Dermis microvascular lymphatic vessel endothelial cell (primary cell): Measurements from ENCODE around the gene DSPP. TPM values are rescaled to one million over a fixed set of nuclear protein-coding genes. Genes with fewer than 3 reads are reported as not detected.
"Not testable (repeated sequence)": the region's sequence is repeated elsewhere in the genome, so short reads cannot be mapped to it uniquely, and the experiment has no call there.

Experiments
- DNase-seq, 2 donors: peaks; one replicate each; pipeline versions ENCODE4 v3.0.0 to v3.0.0-alpha.2; 2010; ENCODE audit warnings: low read depth in 2 of 2
- total RNA-seq: library from RNA; depleted of rRNA; stranded (reverse); fragments of >200 nt; gene quantifications from 2 replicates; pipeline ENCODE4 v1.2.1, GENCODE V29; 2014

The DSPP gene
- not detected in 2 replicates for total RNA-seq

DNA sequence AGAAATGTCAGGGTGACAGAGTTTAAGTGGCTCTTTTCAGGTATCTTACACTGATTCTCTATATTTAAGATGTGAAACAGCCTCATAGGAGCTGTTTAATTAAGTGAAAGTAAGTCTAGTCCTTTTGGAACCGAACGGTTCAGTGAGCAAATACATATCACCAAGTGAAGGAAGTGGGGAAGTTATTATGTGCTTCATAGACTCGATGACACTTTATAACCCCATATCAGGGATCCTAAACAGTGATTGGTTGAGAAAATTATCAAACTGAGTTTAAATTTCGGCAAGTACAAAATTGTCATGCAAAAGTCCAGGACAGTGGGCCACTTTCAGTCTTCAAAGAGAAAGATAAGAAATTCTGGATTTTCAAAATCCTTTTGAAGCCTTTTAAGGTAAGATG is at the start of gene DSPP:
Gene DSPP (plus strand): TSS at position 301 of the 400 bp plus-strand sequence. CDS start 2,380 bp downstream, outside the sequence.
- DNase-seq = no peak

DNA sequence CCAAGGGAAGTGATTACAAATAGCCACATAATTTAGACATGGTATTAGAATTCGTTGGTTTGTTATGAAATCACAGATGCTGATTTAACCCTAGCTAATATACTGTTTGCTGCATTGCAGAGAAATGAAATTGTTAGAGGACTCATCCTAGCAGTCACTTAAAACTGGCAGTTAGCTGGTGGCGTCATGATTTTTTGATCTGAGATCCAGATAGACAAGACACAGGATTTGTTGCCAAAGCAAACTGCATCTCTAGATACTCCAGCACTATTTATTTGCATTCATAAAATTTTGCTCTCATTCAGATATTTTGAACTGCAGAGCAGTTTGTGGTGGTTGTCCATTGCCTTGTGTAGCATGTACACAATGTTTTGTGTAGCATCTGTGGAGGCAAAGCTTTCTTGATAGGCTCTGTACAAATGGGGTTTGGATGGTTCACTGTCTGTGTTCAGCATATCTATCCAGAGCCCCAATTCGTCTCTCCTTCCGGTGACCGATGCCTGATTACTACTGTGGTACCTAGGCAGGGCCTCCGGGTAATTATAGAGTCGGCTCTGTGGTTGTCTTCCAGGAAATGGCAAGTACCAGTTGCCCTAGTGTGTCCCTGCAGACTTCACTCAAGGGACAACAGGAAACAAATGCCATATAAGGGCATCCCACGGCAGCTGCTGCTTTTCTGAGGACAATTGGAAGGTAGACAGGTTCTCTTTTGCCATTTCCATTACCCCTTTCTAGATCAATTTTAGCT is 49.1 kb upstream of the DSPP start:
- no peak for DNase-seq

DNA sequence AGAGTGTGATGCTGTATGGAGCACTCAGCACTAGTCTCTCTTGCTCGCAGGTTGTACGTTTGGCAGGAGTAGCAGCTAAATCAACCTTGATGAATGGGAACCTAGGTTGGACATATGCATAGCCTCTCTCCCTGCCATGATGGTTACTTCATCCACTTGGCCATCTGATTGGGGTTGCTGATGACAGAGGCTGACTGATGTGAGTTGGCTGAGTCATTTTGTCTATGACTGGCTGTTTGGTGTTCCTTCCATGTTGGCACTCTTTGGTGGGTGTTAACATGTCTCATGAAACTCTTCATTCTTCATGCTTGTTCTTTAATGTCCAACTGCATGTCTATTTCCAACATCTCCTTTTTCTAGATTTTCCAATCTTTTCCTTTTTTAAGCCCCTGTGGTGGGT is 47.5 kb upstream of the DSPP start:
- DNase-seq = no peak

DNA sequence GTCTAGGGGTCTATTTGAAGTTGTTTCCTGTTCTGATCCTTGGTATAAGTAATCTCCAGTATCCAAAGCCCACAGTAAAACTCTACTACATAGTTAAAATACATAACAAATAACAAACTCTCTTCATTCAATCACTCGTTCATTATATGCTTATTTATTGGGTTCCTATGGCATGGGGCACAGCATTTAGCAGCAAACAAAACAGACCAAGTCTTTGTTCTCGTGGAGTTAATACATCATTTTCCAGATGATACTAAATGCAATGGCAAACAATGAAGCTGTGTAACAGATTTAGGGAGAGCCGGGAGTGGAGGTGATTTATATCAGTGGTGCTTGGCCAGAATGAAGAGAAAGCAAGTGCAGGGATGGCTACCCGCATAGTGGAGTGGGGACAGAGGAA is 42.6 kb upstream of the DSPP start:
- DNase-seq = no peak

DNA sequence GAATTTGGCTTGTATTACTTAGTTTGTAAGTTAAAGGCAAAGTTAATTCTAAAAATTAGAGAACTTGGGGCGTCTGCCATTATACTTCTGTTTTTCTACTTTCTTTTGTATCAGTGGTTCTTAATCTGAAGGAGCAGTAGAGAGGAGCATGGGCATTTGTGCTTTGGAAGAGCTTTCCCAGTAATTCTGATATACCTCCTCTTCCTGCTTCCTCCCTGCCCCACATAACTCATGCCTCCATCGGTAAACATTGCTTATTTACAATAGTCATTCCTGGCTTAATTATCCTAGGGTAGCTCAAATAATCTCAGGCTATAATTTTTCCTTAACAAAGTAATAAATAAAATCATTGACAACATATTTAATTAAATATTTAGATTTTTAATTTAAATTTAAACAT is 42.1 kb upstream of the DSPP start:
- no peak for DNase-seq

DNA sequence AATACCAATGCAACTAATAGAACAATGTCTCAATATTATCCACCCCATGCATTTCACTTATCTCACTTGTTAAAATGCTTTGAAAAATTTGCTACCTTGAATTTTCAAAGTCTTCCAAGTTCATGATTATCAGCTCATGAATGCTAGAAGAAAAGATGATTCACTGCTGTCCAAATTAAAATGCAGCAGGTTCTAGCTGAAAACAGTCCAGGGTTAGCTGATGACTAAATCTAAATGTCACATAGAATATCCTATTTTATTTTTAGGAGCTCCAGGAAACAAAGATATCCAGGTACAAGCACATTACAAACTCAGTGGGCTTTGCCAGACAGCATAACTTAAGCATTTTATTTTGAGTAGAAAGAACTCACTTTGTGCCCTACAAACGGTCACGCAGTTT is 41.1 kb upstream of the DSPP start:
- no peak for DNase-seq

DNA sequence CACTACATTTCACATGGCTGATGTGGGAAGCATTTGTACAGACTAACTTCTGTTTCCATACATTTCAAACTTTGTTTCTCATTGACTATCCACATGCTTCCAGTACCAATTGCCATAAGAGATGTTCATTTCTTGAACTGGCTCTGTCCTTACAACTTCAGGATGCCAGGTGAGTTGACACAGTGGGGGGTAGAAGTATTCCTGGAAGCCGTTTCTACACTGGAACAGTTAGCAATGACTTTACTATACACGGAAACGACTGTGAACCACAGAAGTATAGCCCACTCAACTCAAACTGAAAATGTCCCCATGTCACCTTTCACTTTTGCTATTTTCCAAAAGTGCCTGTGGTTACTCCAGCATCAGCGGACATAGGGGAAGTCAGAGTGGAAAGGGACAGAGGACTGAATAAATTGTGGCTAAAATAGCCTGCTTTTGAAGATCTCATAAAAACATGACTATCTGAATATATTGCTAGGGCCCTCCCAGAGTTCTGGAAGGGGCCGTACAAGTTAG is 38.0 kb upstream of the DSPP start:
- DNase-seq = no peak

DNA sequence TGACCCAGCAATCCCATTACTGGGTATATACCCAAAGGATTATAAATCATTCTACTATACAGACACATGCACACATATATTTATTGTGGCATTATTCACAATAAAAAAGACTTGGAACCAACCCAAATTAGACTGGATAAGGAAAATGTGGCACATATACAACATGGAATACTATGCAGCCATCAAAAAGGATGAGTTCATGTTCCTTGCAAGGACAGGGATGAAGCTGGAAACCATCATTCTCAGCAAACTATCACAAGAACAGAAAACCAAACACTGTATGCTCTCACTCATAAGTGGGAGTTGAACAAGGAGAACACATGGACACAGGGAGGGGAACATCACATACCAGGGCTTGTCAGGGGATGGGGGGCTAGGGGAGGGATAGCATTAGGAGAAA is 34.0 kb upstream of the DSPP start:
- not testable (repeated sequence) for DNase-seq

DNA sequence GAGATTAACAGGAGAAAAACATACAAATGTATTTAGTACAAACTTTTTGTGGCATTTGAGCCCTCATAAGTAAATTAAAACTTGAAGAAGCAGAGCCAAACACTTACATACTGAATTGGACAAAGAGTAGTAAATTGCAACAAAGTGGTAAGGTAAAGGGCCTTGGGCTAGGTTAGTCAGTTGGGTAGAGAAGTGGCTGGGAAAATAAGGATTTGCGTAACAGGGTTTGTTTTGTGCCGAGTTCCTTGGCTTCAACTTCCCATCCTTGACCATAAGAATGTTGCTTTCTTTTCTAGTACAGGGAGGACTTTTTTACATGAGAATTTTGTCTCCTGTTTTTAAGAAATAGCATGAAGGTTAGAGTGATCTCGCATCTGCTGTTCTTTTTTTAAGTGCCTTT is 33.3 kb upstream of the DSPP start:
- DNase-seq = no peak

DNA sequence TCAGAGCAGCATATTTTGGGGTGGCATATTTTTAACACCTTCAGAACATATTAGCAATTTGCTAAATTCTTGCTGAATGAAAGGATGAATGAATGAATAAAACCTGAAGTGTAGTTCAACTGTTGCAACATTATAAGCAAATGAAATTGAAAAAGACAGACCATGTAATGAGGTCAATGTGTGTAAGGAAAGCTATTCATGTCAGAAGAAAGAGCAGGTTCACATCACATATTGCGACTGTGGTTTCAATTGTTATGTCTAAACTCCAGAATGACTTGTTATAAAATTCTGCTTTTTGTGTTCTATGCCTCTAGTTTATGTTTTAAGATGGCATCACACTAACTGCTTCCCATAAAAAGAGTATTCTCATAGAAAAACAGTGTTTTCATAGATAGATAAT is 32.9 kb upstream of the DSPP start:
- DNase-seq = no peak

DNA sequence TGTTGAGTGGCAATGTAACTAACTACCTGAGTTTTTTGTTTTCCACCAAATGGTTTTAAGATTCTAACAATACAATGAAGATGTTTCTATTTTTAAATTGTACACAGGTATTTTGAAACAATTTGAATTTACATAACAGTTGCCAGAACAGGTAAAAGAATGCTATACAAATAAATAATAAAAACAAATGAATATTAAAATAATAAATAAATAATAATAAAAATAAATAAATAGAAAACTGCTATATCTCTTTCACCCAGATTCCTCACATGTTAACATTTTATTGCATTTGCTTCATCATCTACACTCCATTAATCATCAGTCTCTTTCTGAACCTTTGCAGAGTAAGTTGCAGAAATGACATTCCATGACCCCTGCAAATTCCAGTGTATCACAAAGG is 32.3 kb upstream of the DSPP start:
- no peak for DNase-seq

DNA sequence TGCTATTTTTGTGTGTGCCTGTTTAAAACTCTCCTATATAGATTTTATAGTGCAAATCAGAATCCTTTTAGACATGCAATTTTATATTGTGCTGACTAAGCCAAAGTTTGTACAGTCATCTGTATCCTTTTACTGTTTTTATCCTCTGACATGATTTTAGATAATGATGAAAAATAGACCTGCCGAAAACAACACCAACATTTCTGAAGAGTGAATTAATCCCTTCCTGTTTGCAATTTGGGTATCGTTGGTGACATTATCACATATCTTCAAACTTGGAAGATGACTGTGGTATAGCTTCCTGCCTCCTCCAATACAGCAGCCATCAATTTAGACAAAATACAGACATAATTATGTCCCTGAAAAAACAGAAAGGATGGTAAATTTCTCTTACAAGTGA is 28.9 kb upstream of the DSPP start:
- DNase-seq = no peak

DNA sequence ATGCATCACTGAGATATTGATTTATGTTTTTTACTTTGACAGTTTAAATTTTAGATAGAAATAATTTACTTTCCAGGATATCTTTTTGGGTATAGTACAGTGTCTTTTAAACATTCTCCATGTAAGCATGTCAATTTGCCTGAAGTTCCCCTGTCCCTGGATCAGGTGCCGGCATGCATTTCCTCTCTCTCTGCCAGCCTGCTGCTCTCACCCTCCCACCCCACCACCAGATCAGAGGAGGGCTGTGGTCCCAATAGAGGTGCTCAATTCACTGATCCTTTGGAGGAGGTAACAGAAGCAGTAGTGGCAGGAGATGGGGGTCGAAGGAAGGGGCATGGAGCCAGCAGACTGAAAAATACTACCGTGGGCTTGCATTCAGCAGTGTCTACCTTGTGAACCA is 28.3 kb upstream of the DSPP start:
- no peak for DNase-seq

DNA sequence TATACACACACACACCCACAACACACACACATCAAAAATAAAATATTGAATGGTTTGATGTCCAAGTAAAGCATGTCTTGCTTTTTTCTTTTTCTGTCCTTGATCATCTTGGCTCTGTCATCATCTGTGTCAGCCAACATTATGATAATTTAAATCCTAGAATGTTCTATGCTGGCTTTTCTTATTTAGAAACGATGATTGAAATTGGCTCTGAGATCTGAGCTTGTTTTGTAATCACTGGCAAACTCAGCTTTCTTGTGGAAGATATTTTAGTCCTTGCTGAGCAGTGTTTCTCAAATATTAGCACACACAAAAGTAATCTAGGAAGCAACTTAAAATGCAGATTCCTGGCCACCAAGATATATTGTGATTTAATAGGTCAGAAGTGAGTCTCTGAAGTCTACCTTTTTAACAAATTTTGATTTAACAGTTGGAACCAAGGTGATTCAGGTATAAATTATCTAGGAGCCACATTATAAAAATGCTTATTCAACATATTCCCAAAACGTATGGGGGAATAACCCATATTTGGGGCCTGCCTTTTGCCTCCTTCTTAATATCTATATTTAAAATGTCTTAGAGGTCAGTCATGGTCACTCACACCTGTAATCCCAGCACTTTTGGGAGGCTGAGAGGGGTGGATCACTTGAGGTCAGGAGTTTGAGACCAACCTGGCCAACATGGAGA is 24.0 kb upstream of the DSPP start:
- DNase-seq = no peak

DNA sequence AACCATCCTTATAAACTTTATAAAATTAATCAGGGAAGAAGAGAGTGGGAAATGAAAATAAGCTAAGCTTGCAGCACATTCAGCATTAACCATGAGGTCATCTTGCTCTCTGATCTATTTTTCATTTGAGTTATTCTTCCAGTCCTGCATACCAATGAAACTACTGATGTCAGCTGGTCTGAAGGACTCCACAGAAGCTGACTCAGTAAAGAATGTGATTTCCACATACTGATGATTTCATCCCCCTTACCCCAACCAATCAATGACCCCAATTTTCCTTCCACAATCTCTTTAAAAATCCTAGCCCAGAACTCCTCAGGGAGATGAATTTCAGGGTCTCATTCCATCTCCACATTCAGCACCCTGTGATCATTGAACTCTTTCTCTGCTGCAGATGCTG is 18.8 kb upstream of the DSPP start:
- DNase-seq = no peak

DNA sequence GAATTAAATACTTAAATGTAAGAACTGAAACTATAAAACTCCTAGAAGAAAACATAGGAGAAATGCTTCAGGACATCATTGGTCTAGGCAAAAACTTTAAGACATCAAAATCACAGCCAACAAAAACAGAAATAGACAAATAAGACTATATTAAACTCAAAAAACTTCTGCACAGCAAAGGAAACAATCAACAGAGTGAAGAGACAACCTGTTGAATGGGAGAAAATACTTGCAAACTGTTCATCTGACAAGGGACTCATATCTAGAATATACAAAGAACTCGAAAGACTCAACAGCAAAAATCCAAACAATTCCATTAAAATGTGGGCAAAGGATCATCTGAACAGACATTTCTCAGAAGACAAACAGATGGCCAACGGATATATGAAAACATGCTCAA is 16.2 kb upstream of the DSPP start:
- DNase-seq = no peak

DNA sequence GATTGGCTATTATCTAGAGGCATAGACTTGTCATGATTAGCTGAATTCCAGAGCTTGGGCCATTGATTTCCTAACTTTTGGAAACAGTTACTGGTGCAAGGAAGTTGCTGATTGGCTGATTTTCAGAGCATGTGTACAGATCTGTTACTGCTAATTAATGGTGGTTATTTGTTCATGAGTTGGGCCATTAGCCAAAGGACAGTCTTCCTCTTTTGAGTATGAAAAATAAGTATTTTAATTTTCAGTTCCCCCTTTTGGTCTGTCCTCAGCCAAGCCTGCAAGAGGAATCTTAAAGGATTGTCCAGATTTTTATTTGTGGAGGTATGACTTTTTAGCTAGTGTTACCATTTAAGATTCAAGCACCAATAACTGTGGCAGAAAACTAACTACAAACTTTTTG is 7.0 kb upstream of the DSPP start:
- DNase-seq = no peak

DNA sequence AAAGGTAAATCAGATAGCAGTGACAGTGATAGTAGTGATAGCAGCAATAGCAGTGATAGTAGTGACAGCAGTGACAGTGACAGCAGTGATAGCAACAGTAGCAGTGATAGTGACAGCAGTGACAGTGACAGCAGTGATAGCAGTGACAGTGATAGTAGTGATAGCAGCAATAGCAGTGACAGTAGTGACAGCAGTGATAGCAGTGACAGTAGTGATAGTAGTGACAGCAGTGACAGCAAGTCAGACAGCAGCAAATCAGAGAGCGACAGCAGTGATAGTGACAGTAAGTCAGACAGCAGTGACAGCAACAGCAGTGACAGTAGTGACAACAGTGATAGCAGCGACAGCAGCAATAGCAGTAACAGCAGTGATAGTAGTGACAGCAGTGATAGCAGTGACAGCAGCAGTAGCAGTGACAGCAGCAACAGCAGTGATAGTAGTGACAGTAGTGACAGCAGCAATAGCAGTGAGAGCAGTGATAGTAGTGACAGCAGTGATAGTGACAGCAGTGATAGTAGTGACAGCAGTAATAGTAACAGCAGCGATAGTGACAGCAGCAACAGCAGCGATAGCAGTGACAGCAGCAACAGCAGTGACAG is 6.1 kb downstream of the DSPP start:
- no peak for DNase-seq

DNA sequence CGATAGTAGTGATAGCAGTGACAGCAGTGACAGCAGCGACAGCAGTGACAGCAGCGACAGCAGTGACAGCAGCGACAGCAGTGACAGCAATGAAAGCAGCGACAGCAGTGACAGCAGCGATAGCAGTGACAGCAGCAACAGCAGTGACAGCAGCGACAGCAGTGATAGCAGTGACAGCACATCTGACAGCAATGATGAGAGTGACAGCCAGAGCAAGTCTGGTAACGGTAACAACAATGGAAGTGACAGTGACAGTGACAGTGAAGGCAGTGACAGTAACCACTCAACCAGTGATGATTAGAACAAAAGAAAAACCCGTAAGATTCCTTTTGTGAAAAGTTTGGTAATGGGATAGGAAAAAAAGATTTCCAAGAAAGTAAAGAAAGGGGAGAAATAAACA is 7.9 kb downstream of the DSPP start:
- DNase-seq = no peak

DNA sequence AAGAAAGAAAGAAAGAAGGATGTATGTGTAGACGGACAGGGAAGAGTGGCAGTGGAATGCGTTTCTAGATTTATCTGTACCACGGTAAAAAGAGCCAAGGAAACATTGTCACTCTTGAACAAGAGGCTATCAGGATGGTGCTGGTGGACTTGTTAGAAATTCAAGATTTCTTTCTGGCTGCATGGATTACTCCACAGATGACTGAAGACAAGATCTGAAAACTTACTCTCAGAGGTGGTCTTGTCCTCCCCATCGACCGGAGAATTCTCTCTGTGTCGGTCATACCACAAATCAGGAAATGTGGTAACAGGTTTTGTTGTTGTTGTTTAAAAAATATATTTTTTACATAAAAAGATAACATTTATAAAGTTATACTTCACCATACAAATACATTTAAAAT is 11.8 kb downstream of the DSPP start:
- DNase-seq = no peak

DNA sequence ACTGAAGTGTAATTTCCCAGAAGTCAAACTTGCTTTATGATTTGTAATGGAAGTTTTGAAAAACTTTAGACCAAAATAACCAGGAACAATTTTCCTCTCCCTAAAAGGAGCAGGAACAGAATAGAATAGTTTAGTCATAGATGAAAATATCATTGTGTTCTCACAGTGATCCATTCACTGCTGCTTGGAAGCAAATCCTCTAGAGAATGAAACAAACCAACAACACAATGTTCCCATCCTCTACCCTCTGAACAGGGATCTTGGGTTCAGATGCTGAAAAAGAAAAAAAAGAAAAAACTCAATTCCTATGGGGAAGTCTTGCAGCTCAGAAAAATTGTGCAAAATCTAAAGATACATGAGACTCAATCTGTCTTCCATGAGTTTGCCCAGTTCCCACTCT is 12.2 kb downstream of the DSPP start:
- no peak for DNase-seq

DNA sequence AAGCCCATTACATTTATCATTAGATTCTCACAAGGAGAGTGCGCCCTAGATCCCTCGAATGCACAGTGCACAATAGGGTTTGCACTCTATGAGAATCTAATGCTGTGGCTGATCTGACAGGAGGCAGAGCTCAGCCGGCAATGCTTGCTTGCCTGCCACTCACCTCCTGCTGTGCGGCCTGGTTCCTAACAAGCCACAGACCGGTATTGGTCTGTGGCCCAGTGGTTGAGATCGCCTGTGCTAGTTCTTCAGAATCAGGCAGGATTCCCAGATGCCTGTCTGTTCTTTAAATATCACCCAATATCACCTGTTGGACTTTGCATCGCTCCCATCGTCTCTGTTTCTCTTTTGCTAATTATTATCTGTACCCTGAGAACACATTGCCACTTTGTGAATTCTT is 14.0 kb downstream of the DSPP start:
- no peak for DNase-seq

DNA sequence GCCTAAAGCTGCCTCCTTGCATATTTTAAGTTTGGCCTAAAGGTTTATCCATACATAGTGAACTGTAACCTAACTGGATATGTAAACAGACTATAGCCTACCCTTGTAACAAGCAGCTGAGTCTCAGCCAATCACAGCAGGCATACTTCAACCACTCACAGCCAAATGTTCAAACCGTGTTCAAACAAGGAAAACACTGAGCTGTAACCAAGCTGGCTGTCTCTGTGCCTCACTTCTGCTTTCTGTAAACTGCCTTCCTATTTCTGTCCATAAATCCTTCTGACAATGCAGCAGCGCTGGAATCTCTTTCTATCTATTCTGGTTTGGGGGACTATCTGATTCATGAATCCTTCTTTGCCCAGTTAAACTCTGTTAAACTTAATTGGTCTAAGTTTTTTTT is 16.4 kb downstream of the DSPP start:
- DNase-seq = no peak
